GM13977 (cell line): ENCODE measurements around the gene BNIP2.
A peak's percentile ranks its signal among the peaks of the same experiment; 100 is the strongest.
"Not testable (repeated sequence)": the region's sequence is repeated elsewhere in the genome, so short reads cannot be mapped to it uniquely, and the experiment has no call there.

ENCODE experiments used
- DNase-seq: peaks from one replicate; pipeline ENCODE4 v3.0.0; 2012; ENCODE audit warnings: low spot score
- CTCF ChIP-seq: IDR thresholded peaks from 2 replicates; pipeline ENCODE4 v1.5.1; 2012; ENCODE audit warnings: mild to moderate bottlenecking, control low read depth; ENCODE audit not compliant: insufficient read depth; ENCODE audit errors: extremely low read depth, missing control alignments
- in situ Hi-C: fragments of 300-500 bp; cut with MboI; formaldehyde crosslinking; loops from one replicate; pipeline ENCODE4 v1.12.0; 2022; ENCODE audit warnings: low sequenced_read_pairs, low pct_unique_long_range_greater_than_20kb, mixed read lengths, inconsistent platforms; ENCODE audit not compliant: unreplicated experiment

BNIP2 gene

GRCh38 chr15:59644756-59645155, 44.4 kb downstream of the BNIP2 start:
- in situ Hi-C loops = no loop called here
- TF ChIP-seq CTCF = no peak
- no peak for DNase-seq

- DNase-seq = no peak
- in situ Hi-C loops = no loop called here
- no peak for TF ChIP-seq CTCF
These were observed 46.8 kb downstream of the BNIP2 start for GRCh38 chr15:59642351-59642750.

- DNase-seq, in situ Hi-C loops: not testable (repeated sequence)
These were observed 51.6 kb downstream of the BNIP2 start for GRCh38 chr15:59637507-59637906.

GRCh38 chr15:59636184-59636583, 52.9 kb downstream of the BNIP2 start:
- no peak for TF ChIP-seq CTCF
- no peak for DNase-seq
- in situ Hi-C loops = no loop called here

GRCh38 chr15:59632714-59633113, 56.4 kb downstream of the BNIP2 start:
- no peak for TF ChIP-seq CTCF
- in situ Hi-C loops = no loop called here
- no peak for DNase-seq

- in situ Hi-C loops = loop anchor here (10.0 kb wide), 1 partner anchor 87 kb away; no protein-coding TSS in a partner anchor
- TF ChIP-seq CTCF = peak; percentile 64
- peak; percentile 73 for DNase-seq
These were observed 66.8 kb downstream of the BNIP2 start for GRCh38 chr15:59622289-59622688.

GRCh38 chr15:59618406-59618805, 70.7 kb downstream of the BNIP2 start:
- in situ Hi-C loops = no loop called here
- no peak for TF ChIP-seq CTCF
- DNase-seq = no peak
